Left ventricle myocardium superior (tissue), 1 donor: ENCODE measurements around the gene HSBP1L1. TPM values are rescaled to one million over a fixed set of nuclear protein-coding genes. Genes with fewer than 3 reads are reported as not detected.

Source experiments
- ATAC-seq: fragments of 200-7000 bp; cut with Tn5 transposase; one replicate; pipeline ENCODE4 v1.9.1; 2020; ENCODE audit warnings: mild to moderate bottlenecking, moderate library complexity
- DNase-seq: peaks from one replicate; pipeline ENCODE4 v3.0.0-alpha.2; 2020
- intact Hi-C: fragments of 100-400 bp; cut with micrococcal nuclease; formaldehyde crosslinking; loops from one replicate; pipeline ENCODE4 v1.11.0; 2022
- total RNA-seq: library from RNA; stranded (reverse); fragmentation: NEBNext Ultra II Directional; extraction: Animal tissue kit (Norgen Biotek cat#: 25700); gene quantifications from one replicate; pipeline ENCODE4 v1.2.1, GENCODE V29; 2021
- donor health status: DM: no; HTN: yes; CAD: no; lungs with severe emphysema.

Gene HSBP1L1
- total RNA-seq, 1 donor from 2014 or later: 14.5 TPM

DNA sequence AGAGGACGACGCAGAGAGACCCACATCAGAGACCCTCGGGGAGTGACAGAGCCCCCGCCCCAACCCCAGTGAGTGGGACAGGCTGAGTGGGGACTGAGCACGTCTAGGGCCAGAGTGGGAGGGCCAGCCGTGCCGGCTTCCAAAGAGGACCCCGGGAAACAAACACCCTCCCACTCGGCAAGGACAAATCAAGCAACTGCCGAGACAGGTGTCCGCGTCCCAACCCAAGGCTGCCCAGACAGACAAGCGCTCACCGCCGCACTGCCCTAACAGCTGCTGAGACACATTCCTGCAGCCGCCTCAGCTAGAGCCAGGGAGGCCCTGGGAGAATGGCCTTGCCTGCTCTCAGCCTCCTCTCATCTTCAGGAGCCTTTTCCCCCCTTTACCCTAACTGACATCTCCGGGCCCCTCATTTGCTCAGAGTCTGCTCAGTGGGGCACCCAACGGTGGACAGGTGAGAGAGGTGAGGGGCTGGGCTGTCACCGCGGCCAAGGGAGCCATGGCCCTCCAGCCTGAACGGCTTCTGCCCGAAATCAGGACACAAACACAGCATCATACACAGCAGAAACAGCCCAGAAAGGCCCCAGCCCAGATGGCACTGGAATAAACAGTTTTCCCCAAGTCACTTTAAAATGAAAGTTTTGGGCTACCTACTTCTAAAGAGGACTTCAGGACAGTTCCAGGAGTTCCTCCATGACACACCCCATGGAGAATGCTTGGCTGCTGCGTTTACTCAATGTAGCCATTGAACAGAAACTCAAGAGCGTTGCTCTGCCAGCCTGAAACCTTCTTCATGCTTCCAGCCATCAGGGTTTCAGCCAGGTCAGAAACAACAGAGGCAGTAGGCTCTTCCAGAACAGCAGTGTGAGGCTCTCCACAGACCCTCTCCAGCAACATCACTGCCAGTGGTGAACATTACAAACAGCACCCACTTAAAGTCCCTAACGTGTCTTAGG is 36.6 kb upstream of the HSBP1L1 start:
- ATAC-seq (no peak), DNase-seq (peak; percentile 31)
- intact Hi-C loops: no loop called here

DNA sequence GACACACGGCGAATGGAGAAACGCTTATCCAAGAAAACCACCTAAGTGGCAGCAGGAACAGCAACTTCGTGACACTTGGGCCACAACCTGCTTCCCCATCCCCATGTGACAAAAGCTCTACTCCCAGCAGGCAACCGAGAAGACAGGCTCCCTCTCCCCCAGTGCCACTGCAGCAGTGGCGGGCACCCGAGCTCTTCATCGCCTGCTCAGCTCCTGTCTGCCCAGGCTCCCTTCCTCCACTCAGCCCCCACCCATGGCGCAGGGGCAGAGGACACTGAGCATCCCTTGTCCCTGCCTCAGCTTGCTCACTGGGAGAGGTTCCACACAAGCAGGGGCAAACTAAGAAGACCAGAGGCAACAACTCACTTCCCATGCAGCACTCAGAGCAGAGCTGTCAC is 35.9 kb upstream of the HSBP1L1 start:
- ATAC-seq: no peak
- intact Hi-C loops: no loop called here
- DNase-seq: no peak

DNA sequence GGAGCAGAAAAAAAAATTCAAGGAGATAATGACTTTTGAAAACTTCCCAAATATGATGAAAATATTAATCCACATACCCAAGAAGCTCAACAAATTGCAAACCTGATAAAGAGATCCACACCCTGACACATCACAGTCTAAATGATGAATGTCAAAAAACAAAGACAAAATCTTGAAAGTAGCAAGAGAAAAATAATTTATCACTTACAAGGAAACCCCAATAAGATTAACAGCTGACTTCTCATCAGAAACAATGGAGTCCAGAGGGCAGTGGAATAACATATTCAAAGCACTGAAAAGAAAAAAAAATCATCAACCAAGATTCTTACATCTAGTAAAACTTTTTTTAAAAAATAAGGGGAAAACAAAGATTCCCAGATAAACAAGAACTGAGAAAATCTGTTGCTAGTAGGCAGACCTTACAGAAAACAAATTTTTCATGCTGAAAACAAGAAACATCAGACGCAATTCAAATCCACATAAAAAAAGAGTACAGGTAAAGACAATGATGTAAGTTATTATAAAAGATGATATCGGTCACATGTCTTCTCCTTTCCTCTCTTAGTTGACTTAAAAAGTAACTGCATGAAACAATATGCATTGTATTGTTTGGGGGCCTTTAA is 34.3 kb upstream of the HSBP1L1 start:
- no peak for ATAC-seq
- intact Hi-C loops: no loop called here
- no peak for DNase-seq

- ATAC-seq: no peak
- intact Hi-C loops: no loop called here
Observed at GRCh38 chr18:79931475-79931874, 33.0 kb upstream of the HSBP1L1 start.

GRCh38 chr18:79932907-79933306 is 31.5 kb upstream of the HSBP1L1 start:
- intact Hi-C loops: no loop called here

More at GRCh38 chr18:79931475-79931874, 33.0 kb upstream of the HSBP1L1 start:
- DNase-seq: no peak

GRCh38 chr18:79933765-79934164 is 30.7 kb upstream of the HSBP1L1 start:
- intact Hi-C loops: no loop called here
- ATAC-seq (peak; percentile 58), DNase-seq (no peak)

More at GRCh38 chr18:79932907-79933306, 31.5 kb upstream of the HSBP1L1 start:
- no peak for DNase-seq
- ATAC-seq: no peak

DNA sequence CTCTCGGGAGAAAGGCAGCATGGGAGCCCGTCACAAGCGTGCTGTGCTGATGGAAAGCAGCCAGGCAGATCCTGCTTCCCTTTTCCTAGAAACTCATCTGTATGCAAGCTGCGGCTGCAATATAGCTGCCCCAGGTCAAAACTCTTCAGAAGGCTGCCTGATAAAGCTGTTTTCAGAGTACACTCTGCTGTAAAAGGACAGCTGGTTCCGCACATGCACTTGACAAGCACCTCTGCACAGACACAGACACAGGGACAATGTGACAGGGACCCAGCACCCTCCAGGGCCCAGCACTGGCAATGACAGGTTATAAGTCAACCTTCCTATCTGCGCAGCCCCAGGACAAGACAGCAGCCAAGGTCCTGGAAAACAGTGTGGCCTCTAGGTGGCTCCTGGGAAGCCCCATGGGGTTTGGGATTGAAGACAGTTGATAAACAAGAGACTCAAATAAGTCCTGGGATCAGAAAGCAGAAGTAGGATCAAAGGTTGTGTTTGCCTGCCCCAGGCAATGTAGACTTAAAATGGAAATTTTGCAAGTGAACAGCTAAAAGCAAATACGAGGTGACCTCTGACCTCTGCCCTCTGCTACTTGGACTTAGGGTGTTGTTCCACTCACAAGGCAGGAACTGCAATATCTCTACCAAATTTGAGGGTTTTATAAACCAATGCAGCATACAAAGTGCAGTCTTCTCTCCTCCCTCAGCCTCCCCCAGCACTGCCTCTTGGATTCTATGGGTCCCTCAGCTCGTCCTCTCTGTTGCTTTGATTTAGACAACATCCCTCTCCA is 29.9 kb upstream of the HSBP1L1 start:
- intact Hi-C loops: no loop called here
- peak; percentile 98 for ATAC-seq
- DNase-seq: peak; percentile 67

GRCh38 chr18:79935098-79935480 is 29.4 kb upstream of the HSBP1L1 start:
- intact Hi-C loops: no loop called here
- ATAC-seq: no peak

GRCh38 chr18:79935499-79935898 is 28.9 kb upstream of the HSBP1L1 start:
- intact Hi-C loops: no loop called here
- DNase-seq: no peak
- no peak for ATAC-seq

More at GRCh38 chr18:79935098-79935480, 29.4 kb upstream of the HSBP1L1 start:
- DNase-seq: no peak

GRCh38 chr18:79935925-79936324 is 28.5 kb upstream of the HSBP1L1 start:
- DNase-seq (no peak), ATAC-seq (no peak)
- intact Hi-C loops: no loop called here

DNA sequence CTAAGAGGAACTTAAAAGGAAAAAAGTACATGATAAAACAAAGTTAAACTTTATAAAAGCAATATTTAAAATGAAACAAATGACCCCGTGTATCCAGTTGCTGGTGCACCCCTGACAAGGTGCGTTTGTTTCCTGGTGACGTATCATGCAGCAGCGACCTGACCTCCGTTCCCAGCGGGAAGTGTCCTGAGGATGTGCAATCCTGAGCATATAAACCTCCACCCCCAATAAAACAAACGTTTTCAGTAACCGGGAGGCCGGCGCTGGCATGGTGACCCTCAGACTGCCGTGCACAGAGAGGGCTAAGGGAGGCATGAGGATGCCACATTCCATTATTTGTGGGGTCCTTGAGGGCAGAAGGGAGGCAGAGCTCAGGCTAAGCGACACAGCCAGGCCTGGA is 27.8 kb upstream of the HSBP1L1 start:
- intact Hi-C loops: no loop called here
- no peak for ATAC-seq
- no peak for DNase-seq

GRCh38 chr18:79937103-79937860 is 27.2 kb upstream of the HSBP1L1 start:
- intact Hi-C loops: no loop called here
- ATAC-seq: no peak

GRCh38 chr18:79938196-79938595 is 26.2 kb upstream of the HSBP1L1 start:
- intact Hi-C loops: no loop called here
- ATAC-seq (no peak), DNase-seq (no peak)

More at GRCh38 chr18:79937103-79937860, 27.2 kb upstream of the HSBP1L1 start:
- DNase-seq: no peak

DNA sequence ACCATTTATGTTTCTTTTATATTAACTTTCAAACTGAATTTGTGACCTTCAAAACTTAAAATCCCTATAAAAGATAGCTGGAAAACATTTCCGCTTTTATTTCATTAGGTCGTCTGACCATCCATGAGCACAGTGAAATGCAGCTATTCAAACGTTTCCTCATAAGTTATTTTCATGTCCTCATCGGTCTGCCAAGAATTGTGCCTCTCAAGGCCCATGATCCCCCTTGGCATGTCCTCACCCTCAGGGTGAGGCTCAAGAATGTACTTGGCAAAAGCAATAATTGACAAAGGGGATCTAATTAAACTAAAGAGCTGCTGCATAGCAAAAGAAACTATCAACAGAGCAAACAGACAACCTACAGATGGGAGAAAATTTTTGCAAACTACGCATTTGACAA is 25.3 kb upstream of the HSBP1L1 start:
- DNase-seq (no peak), ATAC-seq (no peak)
- intact Hi-C loops: no loop called here

- intact Hi-C loops: no loop called here
- DNase-seq (no peak), ATAC-seq (no peak)
Observed at GRCh38 chr18:79940126-79940813, 24.2 kb upstream of the HSBP1L1 start.

GRCh38 chr18:79940814-79941472 is 23.5 kb upstream of the HSBP1L1 start:
- no peak for DNase-seq
- intact Hi-C loops: no loop called here
- no peak for ATAC-seq

DNA sequence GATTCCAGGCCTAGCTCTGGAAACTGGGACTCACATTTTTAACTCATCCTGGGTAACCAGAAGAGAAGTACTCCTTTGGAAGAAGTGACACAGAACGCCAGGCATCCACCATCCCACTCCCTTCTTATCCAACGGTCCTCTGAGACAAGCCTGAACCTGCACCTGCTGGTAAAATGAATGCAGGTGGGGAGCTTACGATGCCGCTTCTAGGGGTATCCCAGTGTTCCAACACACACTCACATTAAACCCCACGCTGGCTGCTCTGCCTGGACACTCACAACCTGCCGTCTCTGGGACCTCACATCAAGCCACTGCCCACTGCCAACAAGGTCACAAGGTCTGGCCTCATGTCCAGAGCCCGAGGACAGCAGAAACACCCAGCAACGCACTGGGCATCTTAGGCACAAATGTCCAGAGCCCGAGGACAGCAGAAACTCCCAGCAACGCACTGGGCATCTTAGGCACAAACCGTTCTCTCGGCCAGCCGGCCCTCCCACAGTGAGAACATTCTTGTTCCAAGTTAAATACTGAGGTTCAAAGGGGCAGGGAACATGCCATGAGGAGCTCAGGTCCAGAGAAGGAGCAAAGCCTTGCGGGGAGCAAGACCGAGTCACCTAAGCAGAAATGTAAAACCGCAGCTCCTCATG is 22.8 kb upstream of the HSBP1L1 start:
- ATAC-seq (no peak), DNase-seq (no peak)
- intact Hi-C loops: no loop called here
